Stimulated activated CD8-positive, alpha-beta memory T cell treated with anti-CD3 and anti-CD28 coated beads, Interleukin-4, amount 100 ng/mL, for 24 hours (primary cell): ENCODE results near the gene TSPAN15.

Source experiments
- DNase-seq: peaks from one replicate; pipeline ENCODE4 v3.0.0-alpha.2; 2020; ENCODE audit warnings: low read depth

The TSPAN15 gene

DNA sequence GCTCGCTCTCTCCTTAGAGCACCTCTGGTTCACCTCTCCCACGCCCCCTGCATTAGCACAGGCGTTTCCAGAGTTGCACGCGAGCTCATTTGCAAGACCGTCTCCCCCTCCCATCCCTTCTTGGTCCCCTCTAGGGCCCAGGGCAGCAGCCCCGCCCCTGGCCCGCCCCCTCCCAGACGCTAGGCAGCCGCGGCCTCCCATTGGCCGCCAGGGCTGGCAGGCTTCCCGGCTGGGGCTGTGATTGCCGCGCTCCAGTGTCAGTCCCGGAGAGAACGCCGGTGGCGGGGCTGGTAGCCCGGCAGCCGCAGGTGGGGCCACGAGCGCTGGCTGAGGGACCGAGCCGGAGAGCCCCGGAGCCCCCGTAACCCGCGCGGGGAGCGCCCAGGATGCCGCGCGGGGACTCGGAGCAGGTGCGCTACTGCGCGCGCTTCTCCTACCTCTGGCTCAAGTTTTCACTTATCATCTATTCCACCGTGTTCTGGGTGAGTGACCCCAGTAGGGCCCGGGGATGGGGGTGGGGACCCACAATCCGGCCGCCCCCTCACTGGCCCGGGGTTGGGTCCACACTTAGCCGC, at the start of gene TSPAN15:
Gene TSPAN15 (plus strand): TSS at position 257 of the 575 bp plus-strand sequence. CDS start 130 bp downstream, at position 387.
- DNase-seq: peak; percentile 66

DNA sequence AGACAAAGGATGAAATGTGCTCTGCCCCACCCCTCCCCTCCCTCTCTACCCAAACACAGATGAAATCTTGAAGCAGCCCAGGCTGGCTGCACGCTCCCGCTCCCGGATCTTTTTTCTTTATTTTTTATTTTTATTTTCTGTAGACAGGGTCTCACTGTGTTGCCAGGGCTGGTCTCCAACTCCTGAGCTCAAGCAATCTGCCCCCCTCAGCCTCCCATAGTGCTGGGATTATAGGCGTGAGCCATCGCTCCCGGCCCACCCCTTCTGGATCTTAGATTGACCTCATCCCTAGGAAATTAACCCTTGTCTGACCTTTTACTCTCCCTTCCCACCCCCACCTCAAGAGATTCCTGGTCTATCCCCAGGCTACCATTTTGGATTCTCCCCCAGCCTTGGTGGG, 48.9 kb upstream of the TSPAN15 start:
- no peak for DNase-seq

DNA sequence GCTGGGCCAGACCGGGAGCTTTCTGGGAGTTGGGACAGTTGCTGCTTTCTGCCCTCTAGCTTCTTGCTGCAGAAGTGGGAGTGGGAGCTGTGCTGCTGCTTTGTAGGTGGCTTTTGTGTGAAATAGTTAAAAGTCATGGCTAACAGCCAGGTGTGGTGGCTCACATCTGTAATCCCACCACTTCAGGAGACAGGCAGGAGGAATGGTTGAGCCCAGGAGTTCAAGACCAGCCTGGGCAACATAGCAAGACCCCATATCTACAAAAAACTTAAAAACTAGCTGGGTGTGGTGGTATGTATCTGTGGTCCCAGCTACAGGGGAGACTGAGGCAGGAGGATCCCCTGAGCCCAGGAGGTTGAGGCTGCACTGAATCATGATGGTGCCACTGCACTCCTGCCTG, 48.2 kb upstream of the TSPAN15 start:
- DNase-seq: no peak

DNA sequence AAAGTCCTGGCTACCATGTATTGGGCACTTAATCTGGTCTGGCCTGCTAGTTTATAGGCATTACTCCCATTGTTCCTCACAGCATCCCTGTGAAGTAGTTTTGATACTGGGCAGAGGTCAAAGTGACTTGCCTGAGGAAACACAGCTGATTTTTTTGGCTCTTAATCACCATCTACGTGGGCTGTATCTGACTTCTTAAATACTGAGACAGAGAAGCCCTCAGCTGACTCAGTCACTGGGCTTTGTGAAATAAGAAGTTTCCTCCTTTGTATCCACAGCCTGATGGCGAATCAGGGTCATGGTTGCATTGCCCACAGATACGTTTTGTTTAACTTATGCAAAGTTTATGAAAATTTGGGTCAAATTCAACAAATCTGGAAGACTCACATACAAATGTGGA, 47.7 kb upstream of the TSPAN15 start:
- DNase-seq: no peak

DNA sequence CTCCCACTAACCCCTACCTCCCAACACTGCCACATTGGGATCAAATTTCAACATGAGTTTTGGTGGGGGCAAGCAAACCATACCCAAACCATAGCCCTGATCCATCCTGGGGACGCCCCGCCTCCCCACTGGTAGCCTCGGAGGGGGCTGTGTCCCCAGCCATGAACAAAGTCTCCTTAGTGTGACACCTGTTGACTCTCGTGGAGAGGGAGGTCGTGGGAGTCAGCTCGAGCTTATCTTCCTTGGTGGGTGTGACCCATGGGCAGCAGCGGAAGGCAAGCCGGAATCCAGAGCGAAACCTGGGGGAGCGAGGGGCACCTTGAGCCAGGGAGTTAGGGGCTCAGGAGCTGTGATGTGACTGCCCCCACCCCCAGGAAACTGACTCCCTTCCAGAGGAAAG, 46.5 kb upstream of the TSPAN15 start:
- DNase-seq: no peak

DNA sequence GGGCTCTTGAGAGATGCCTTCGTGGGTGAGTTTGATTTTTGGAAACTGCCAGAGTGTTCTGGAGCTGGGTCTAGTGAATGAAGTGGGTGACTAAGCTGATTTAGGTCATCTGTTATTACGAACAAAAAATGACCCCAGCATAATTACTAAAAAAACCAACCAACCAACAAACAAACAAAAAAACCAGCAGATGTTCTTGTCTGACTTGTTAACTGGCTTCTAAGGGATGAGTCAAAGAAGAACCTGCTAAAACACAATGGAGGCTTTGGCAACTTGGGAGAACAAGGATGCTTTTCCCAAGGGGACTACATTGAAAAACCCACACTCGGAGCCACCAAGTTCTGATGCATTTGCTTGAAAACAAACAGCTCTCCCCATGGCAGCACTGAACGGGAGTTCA, 46.0 kb upstream of the TSPAN15 start:
- DNase-seq: no peak

DNA sequence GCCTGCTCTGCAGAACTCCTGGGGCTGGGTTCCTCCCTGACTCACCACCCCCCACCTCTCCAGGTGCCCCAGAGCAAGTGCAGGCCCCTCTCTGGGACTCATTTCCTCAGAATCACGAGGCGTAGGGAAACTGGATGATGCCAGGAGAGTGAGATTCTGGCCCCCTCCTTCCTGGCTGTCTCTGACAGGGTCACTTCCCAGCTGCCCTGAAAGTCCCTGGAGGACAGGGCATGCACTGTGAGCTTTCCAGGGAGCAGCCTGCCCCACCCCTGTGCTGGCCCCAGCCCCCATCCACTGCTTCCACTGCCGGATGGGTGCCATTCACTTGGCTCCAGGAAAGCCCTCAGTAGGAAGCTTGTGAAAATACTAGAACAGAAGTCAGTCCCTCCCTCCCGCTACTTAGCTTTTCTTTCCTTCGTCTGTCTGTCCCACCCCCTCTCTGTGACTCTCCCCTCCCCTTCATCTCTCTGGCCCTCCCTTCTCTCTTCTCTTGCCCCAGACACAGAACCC, 44.9 kb upstream of the TSPAN15 start:
- no peak for DNase-seq

DNA sequence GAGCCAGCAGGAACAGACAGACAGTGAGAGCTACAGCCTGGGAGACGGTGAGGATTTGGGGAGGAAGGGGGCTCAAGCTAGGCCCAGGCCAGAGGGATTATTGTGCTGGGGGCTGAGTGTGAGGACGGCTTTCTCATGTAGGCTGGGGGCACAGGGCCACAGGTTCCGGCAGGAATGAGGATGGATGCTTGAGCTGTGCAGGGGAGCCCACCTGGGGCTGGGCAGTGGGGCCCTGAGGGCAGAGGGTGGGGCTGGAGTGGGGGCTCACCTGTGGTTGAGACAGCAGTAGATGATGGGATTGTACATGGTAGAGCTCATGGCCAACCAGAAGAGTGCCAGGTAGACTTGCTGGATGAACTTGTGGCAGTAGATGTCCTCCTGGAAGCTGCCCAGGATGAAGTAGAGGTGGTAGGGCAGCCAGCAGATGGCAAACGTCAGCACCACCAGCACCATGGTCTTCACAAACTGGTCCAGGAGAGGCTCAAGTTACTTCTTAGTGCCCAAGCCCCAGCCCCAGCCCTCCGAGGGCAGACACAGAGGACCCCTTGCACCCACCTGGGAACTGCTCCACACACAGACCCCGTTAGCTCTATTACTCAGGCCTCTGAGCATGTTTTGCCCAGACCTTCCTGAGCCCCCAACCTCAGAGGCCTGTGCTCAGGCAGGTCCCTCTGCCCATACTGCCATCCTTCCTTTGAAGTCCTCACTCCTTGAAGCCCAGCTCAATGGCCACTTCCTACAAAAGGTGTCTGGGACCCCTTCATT, 44.3 kb upstream of the TSPAN15 start:
- no peak for DNase-seq

DNA sequence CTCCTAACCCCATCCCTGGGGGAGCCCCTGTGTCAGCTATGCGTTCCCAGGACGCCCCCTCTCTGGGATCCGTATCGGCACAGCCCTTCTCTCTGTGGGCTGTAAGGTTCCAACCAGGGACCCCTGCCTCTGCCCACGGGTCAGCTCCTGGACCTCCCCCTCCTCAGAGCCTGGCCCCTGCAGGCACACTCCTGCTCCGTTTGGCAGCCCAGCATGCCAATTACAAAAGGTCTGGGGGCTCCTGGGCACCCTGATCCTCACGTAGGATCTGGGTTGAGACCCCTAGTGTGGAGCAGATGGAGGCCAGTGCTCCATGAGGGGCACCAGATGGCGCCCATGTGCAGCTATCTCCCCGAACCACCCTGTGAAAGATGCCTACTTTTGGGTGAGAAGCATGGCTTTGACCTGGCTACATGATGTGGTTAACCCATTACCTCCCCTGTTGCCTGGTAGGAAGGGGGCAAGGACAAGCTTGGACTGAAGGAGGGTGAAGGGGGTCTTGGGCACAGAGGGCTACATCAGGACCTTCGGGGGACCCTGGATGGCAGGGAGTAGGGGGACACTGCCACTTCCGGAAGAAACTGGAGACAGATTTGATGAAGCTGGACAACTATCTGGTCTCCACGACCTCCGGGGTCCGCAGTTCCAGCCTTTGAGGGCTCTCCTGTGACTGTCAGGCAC, 43.5 kb upstream of the TSPAN15 start:
- no peak for DNase-seq

DNA sequence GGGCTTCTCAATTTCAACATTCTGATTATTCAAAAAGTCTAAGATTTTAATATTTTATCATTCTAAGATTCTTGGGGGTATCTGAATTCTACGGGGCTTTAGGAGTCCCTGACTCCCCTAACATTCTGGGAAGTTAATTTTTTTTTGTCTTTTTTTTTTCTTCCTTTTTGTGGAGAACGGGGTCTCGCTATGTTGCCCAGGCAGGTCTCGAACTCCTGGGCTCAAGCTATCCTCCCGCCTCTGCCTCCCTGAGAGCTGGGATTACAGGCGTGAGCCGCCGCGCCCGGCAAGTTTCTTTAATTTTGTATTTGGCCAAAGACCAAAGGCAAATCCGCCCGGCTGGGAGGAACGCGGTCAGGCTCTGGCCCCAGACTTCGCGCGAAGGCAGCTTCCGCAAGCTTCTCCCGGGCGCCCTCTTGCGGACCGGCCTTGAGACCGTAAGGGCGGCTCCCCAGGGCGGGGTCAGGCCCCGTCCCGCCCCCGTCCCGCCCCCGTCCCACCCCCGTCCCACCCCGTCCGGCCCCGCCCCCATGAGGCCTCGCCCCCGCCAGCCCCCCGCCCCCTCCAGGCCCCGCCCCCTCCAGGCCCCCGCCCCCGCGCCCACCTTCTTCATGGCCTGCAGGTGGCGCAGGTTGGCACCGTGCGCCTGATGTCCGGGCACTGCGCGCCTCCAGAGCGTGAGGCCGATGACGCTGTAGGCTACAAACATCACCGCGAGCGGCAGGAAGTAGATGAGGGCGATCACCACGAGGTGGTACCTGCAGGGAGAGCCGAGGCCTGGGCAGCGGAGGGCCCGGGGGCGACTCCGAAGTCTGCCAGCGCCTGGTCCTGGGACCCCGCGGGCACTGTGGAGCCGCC, 42.7 kb upstream of the TSPAN15 start:
- DNase-seq: peak; percentile 78

DNA sequence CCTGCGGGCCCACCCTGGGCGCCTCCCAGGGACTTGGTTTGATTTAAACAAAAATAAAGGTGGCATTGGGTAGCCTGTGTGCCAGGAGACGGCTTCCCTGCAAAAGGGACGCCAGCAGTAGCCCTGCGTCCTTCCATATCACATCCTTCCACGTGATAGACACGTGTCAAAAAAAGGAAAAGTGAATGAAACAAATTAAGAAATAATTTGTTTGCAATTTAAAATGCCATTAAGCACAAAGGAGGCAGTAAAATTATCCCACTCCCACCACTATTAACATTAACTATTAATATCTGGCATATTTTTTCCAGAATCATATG, 42.1 kb upstream of the TSPAN15 start:
- DNase-seq: no peak

DNA sequence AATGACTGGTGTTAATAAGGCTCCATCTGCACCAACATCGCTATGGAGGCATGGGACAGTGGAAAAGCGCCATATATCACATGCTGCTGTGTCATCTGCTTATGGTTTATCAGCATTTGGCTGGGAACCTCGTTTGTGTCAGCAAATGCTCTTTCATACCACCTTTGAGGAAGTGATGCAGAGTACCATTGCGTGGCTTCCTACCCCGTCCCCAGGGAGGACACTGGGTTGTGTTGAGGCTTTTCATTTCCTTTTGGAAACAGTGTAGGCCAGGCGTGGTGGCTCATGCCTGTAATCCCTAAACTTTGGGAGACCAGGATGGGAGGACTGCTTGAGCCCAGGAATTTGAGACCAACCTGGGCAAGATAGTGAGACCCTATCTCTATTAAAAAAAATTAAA, 41.3 kb upstream of the TSPAN15 start:
- DNase-seq: no peak

DNA sequence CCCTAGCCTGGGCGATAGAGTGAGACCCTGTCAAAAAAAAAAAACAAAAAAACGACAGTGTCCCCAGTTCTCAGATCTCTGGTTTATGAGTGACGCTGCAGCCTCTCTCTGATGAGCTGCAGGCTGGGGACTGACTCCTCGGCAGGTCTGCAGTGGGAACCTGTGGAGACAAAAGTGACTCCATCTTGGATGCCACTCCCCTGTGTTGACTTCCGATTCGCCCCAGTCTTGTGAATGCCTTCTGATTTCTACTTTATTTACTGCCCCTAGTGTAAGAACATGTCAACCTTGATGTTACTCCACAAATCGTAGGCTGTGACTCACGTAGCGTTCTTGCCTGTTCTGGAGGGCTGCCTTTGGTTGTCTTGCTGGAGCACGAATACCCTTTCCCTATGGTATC, 40.8 kb upstream of the TSPAN15 start:
- no peak for DNase-seq

DNA sequence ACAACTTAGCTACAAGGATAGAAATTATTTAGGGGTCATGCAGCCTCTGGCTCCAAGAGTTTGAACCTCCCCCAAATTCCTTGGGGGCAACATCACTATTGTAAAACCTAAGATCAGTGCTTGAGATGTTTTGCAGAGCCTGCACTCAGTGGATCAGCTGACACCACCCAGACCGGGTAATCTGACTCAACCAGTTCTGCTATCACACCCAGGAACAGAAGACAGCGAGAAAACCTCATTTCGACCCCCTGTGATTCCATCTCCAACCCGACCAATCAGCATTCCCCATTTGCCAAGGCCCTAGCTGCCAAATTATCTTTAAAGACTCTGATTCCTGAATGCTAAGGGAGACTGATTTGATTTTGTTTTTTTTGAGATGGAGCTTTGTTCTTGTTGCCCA, 39.8 kb upstream of the TSPAN15 start:
- no peak for DNase-seq

DNA sequence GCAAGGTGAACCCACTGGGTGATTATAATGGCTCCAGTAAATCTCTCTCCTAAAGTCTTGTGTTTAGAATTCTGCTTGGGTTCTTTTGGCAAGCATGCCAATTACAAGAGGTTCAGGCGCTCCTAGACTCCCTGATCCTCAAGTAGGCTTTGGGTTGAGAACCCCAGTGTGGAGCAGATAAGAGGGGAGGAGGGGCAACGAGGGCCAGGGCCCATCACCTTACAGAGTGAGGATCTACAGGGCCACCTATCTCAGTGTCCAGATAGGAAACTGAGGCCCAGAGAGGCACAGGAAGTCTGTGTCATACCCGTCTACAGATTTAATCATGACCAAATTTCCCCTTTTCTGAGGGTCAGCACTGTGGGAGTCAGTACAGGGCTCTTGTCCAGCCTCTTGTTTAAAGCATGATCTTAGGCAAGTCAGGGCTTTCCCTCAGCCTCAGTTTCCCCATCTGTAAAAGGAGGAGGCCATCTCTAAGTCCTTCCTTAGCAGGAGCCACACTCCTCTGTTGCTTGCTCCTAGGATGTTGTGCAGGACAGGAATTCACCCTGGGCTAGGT, 39.0 kb upstream of the TSPAN15 start:
- no peak for DNase-seq

DNA sequence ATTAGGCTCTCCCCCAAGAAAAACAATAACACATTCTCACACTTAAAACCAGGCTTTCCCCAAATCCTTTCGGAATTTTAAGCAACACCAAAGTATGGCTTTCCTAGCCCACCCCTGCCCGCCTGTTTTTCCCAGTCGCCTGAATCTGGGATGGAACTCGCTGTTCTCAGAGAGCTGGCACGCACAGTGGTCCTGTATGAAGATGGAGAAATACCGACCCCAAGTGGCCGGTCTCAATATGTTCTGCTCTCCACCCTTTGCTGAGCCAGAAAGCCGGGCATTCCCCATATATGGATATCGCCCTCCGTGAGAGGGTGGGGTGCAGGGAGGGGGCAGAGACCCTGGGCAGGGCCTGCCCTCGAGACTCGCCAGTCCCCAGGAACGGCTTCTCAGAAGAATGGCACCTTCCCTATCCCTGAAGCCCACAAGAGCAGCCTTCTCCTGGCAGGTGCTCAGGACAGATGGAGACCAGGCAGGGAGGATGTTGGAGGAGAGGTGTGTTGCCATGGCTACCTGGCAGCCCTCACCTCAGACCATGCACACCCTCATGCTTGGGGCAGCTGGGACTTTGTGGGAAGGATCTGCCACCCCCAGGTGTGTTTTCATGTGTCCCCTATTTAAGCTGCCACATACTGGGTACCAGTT, 37.9 kb upstream of the TSPAN15 start:
- DNase-seq: no peak

DNA sequence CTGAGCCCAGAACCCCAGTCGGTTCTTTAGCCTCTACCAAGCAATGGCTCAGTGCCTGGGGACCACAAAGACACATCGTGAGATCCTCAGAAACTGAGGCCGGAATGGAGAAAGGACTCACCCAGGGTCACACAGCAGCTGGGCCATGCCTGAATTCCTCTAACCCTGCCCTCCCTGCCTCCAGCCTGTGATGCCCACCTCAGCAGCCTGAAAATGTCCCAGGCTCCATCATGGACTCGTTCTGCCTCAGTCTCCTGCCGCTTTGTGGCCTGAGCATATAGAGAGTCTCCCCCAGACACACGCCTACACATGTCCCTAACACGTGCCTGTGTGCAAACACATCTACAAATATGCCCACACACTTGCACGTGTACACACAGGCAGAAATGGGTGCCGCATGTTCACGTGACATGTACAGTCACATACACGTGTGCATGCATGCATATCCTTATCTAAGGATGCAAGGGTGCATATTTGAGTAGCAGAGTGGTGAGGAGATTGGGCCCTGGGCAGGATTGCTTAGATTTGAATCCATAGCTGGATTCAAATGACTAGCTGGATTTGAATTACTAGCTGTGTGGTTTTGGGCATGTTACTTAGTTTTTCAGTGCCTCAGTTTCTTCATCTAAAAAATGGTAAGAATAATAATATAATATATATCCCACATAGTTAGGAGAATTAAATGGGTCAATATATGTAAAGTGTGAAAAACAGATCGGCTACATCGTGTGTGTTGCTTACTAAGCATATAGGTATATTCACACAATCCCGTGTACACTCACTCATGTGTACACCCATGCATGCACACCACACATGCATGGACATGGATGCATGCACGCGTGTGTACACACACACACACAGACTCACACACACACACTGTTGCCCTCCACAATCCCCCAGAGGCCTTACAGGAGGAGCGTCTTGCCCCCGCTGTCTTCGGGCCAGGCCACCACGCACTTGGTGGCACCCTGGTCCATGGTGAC, 36.9 kb upstream of the TSPAN15 start:
- DNase-seq: no peak

DNA sequence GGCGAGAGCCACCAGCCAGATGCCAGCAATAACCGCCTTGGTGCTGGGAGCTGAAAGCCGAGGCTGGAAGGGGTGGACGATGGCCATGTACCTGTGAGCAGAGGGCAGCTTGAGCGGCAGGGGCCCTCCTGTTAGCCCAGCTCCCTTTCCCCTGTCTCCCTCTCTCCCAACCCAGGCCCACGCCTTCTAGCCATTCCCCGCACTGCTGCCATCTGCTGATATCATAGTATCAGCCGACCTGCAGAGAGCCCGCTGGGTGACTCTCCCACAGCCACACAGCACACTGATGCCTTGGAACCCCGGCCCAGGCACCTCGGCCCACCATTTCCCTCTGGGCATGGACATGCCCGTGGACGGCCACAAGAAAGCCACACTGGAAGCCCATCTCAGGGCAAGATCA, 36.2 kb upstream of the TSPAN15 start:
- DNase-seq: no peak

DNA sequence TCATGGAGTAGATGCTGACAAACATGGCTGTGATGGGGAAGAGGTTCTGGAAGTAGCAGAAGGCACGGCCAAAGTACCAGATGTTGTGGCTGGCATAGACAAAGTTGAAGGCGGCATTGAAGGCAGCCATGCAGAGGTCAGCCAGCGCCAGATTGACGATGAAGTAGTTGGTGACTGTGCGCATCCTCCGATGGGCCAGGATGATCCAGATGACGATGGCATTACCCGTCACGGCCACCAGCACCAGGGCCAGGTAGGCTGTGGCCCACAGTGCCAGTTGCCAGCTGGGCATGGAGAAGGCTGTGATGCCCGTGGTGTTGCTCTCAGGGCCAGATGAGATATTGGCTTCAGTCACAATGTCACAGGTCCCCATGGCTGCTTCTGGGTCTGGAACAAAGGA, 35.3 kb upstream of the TSPAN15 start:
- DNase-seq: no peak

DNA sequence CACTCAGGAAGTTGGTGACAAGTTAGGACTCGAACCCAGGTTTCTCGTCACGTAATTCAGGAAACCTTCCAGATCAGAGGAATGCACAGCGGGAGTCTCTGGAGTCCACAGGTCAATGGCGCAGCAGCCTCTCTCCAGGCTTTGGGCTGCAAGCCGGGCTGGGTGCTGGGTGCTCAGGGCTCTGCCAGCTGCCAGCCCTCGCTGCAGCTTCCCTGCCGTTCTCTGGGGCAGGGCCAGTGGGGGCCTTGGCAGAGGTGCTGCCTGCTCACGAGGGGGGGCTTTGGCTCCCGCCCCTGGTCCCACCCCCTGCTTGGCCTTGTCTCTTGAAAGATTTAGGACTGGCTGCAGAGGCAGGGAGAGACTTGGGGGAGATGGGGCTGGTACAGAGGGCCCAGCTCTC, 34.6 kb upstream of the TSPAN15 start, which contains the start of gene TACR2:
Gene TACR2 (minus strand): TSS at position 224 of the 400 bp plus-strand sequence. CDS start 595 bp downstream, outside the sequence.
- DNase-seq: no peak
